Measurements from ENCODE around the gene IDH3A. TPM values are rescaled to one million over a fixed set of nuclear protein-coding genes. Genes with fewer than 3 reads are reported as not detected.

IDH3A gene
- total and polyA plus RNA-seq, 9 of the 15 experiments (the other 6 are each of a cell fraction or from before 2014, with no cell fraction given), result 37.4 to 249 (median 107) TPM

DNA sequence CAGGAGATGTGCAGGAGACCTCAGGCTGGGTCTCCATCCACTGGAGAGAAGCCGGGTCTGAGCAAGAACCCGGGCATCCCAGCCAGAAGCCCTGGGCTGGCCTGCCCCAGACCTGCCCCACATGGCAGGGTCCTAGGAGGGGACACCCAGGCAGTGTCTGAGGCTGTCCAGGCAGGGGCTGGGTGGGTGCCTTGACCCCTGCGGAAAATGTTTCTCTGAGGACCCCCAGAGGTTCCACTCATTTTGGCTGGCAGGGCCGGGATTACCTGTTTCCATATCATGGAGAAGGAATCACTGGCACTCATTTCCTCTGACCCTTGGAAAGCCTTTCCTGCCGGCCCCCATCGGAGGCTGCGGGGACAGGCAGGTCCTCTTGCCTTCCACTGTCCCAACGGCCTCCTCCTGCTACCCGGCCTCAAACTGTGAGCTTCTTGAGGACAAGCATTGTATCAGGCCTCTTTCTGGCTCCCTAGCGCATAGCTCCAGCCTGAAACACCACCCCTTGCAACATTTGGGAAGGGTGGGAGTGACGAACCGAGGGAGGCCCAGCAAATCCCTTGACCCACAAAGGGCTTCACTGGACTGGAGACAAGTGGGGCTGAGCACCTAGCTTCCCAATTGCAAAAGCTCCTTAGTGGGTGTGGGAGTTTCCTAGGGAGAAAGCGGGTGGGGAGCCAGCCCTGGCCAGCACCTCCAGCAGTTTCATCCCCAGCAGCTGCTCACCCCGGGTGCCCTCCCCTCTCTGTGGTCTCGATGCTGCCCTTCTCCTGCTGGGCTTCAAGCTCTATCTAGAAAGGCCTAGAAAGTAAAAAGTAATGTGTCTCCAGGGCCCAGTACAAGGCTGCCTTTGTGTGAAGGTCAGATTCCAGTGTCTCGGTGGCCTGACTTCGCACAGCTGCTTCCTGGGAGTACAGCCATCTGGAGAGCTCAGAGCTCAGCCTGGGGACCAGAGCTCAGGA lies 55.5 kb downstream of the IDH3A start:
- no peak overlapping the region for H3K4me2 ChIP-seq (ENCODE audit: insufficient read depth, low read length)
- no peaks in the 10 kb centered on the region for H3K36me3 ChIP-seq (ENCODE audit: control insufficient read depth, insufficient read depth, low read length)
- ChIA-PET CTCF (ENCODE audit: low intra/inter-chr PET ratio) (no interaction called here), POLR2A (interaction anchor here (1.1 to 1.6 kb wide), 3 partner anchors 9 to 74 kb away, joined by 3 to 7 read pairs (median 4); no protein-coding TSS in a partner anchor)
- no peaks in the 10 kb centered on the region for H4K20me1 ChIP-seq (replicated peaks; ENCODE audit: control insufficient read depth, insufficient read depth, low read length)
- no peak overlapping the region for H3K4me3 ChIP-seq
- FAIRE-seq (no peak), DNase-seq (ENCODE audit: extremely low read depth in 1 of 4, low spot score in 3 of 4) (no peak), ATAC-seq (no peak)
- no peak overlapping the region for H2AFZ ChIP-seq (ENCODE audit: low read depth, low read length)
- 27% methylated on average over 16 of the region's 17 CpGs for WGBS (ENCODE audit: insufficient coverage, low coverage, missing lambda C conversion rate)
- H3K27ac ChIP-seq (ENCODE audit: extremely low read depth, low read depth, low read length), result no peak overlapping the region
- no peaks in the 10 kb centered on the region for H3K9me1 ChIP-seq (ENCODE audit: control insufficient read depth, insufficient read depth, low read length)
- no peaks in the 10 kb centered on the region for H3K79me2 ChIP-seq (ENCODE audit: control insufficient read depth, insufficient read depth, low read length)
- no peaks in the 10 kb centered on the region for H3K9me3 ChIP-seq (replicated peaks; ENCODE audit: control insufficient read depth, insufficient read depth, low read depth, low read length)
- no peak overlapping the region for H3K9ac ChIP-seq (ENCODE audit: insufficient read depth in 1 of 2, low read depth in 2 of 2, low read length in 2 of 2)
- H3K27me3 ChIP-seq (ENCODE audit: control insufficient read depth in 2 of 2, insufficient read depth in 2 of 2, low read length in 2 of 2), result peaks cover 16 to 20% of the 10 kb centered on the region in 2 experiments; a peak in 4 of 5 replicates
- intact Hi-C loops (cut with micrococcal nuclease) (no loop called here), in situ Hi-C loops (cut with MboI) (no loop called here)
- peaks cover 0 to 16% of the 10 kb centered on the region in 2 experiments; a peak in 2 of 5 replicates for H3K4me1 ChIP-seq (replicated peaks in 1 of 2; ENCODE audit: control insufficient read depth in 2 of 2, insufficient read depth in 2 of 2, low read length in 2 of 2)
- no TSS peak for BruUV-seq (replicated peaks)
- TF ChIP-seq HNRNPL (IDR thresholded peaks at IDR 0.05; ENCODE audit: low read depth, low read length) (no peak), ZNF695 (CRISPR knock-in tag; IDR thresholded peaks at IDR 0.05) (no peak), BHLHE40 (IDR thresholded peaks at IDR 0.05; ENCODE audit: low read length) (no peak), DACH1 (IDR thresholded peaks at IDR 0.05; ENCODE audit: partially characterized antibody) (no peak), ZNF436 (CRISPR knock-in tag; IDR thresholded peaks at IDR 0.05) (no peak), TBP (optimal IDR thresholded peaks at IDR 0.05; ENCODE audit: low read depth, low read length) (no peak), CEBPG (CRISPR knock-in tag; IDR thresholded peaks at IDR 0.05) (no peak), CEBPG (tag; conservative IDR thresholded peaks at IDR 0.05 in 1 of 2, IDR thresholded peaks at IDR 0.05 in 1 of 2) (no peak), HDAC1 (IDR thresholded peaks at IDR 0.05) (no peak)
- TF ChIP-seq, protein P1, sequence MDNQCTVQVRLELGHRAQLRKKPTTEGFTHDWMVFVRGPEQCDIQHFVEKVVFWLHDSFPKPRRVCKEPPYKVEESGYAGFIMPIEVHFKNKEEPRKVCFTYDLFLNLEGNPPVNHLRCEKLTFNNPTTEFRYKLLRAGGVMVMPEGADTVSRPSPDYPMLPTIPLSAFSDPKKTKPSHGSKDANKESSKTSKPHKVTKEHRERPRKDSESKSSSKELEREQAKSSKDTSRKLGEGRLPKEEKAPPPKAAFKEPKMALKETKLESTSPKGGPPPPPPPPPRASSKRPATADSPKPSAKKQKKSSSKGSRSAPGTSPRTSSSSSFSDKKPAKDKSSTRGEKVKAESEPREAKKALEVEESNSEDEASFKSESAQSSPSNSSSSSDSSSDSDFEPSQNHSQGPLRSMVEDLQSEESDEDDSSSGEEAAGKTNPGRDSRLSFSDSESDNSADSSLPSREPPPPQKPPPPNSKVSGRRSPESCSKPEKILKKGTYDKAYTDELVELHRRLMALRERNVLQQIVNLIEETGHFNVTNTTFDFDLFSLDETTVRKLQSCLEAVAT (IDR thresholded peaks at IDR 0.05), result no peak
- TF ChIP-seq, protein P2, sequence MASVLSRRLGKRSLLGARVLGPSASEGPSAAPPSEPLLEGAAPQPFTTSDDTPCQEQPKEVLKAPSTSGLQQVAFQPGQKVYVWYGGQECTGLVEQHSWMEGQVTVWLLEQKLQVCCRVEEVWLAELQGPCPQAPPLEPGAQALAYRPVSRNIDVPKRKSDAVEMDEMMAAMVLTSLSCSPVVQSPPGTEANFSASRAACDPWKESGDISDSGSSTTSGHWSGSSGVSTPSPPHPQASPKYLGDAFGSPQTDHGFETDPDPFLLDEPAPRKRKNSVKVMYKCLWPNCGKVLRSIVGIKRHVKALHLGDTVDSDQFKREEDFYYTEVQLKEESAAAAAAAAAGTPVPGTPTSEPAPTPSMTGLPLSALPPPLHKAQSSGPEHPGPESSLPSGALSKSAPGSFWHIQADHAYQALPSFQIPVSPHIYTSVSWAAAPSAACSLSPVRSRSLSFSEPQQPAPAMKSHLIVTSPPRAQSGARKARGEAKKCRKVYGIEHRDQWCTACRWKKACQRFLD (CRISPR knock-in tag; IDR thresholded peaks at IDR 0.05), result no peak
- TF ChIP-seq, protein P3, sequence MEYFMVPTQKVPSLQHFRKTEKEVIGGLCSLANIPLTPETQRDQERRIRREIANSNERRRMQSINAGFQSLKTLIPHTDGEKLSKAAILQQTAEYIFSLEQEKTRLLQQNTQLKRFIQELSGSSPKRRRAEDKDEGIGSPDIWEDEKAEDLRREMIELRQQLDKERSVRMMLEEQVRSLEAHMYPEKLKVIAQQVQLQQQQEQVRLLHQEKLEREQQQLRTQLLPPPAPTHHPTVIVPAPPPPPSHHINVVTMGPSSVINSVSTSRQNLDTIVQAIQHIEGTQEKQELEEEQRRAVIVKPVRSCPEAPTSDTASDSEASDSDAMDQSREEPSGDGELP (CRISPR knock-in tag; IDR thresholded peaks at IDR 0.05; ENCODE audit: borderline replicate concordance), result no peak
